ENCODE data around the gene STT3B. TPM values are rescaled to one million over a fixed set of nuclear protein-coding genes. Genes with fewer than 3 reads are reported as not detected.

STT3B gene
- total RNA-seq, 2 donors from 2014 or later: 44.5 to 65.1 TPM

DNA sequence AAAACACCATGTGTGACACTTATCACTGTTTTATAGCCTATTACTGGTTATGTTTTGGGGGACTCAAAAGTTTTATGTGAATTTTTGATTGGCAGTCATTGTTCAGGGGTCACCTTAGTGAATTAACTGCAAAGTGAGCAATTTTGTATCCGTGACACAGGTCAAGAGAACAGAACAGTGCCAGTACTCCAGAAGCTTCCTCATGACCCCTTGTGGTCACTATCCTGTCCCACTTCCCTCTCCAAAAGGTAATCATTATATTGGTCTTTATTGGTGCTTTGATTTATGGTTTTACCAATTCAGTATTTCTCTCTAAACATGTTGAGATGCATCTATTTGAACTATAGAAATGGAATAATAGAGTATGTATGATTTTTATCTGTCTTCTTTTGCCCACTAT is 107.1 kb downstream of the STT3B start:
- Histone ChIP-seq H3K27ac (no peak overlapping the region), H3K4me3 (no peak overlapping the region), H3K36me3 (replicated peaks in 1 of 2; ENCODE audit: insufficient read depth in 1 of 2, low read depth in 2 of 2) (peaks cover 0 to 2% of the 10 kb centered on the region in 2 donors), H3K4me1 (no peaks in the 10 kb centered on the region), H3K27me3 (no peaks in the 10 kb centered on the region), H3K9me3 (no peaks in the 10 kb centered on the region)
- no peak for ATAC-seq
- intact Hi-C loops (cut with DNase I): no loop called here
- DNase-seq: no peak
- WGBS, 2 donors: 86 to 91% methylated on average over 1 of the region's 1 CpG
- no peak for TF ChIP-seq POLR2A (IDR thresholded peaks at IDR 0.05)
- TF ChIP-seq, protein P1, sequence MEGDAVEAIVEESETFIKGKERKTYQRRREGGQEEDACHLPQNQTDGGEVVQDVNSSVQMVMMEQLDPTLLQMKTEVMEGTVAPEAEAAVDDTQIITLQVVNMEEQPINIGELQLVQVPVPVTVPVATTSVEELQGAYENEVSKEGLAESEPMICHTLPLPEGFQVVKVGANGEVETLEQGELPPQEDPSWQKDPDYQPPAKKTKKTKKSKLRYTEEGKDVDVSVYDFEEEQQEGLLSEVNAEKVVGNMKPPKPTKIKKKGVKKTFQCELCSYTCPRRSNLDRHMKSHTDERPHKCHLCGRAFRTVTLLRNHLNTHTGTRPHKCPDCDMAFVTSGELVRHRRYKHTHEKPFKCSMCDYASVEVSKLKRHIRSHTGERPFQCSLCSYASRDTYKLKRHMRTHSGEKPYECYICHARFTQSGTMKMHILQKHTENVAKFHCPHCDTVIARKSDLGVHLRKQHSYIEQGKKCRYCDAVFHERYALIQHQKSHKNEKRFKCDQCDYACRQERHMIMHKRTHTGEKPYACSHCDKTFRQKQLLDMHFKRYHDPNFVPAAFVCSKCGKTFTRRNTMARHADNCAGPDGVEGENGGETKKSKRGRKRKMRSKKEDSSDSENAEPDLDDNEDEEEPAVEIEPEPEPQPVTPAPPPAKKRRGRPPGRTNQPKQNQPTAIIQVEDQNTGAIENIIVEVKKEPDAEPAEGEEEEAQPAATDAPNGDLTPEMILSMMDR (IDR thresholded peaks at IDR 0.05): peak in 1 of 7 experiments; percentile 5

DNA sequence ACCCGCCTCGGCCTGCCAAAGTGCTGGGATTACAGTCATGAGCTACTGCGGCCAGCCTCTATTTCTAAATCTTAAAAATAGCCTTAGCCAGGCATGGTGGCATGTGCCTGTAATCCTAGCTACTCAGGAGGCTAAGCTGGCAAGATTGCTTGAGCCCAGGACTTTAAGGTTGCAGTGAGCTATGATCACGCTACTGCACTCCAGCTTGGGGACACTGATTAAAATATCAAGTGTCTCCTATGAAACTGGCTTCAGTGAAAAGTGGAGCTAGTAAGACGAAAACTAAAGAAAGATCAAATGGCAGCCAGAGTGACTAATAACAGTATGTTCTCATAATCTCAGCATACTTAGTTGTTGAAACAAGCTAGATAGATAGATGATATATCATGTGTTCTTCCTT is 112.5 kb downstream of the STT3B start:
- Histone ChIP-seq H3K4me1 (no peaks in the 10 kb centered on the region), H3K4me3 (no peak overlapping the region), H3K27ac (no peak overlapping the region), H3K27me3 (no peaks in the 10 kb centered on the region), H3K9me3 (peaks cover 0 to 12% (median 0%) of the 10 kb centered on the region in 3 donors), H3K36me3 (replicated peaks in 1 of 2; ENCODE audit: insufficient read depth in 1 of 2, low read depth in 2 of 2) (no peaks in the 10 kb centered on the region)
- WGBS, 2 donors: 92 to 99% methylated on average over 5 of the region's 5 CpGs
- intact Hi-C loops (cut with DNase I): no loop called here
- DNase-seq: no peak
- TF ChIP-seq, protein P1 (IDR thresholded peaks at IDR 0.05): no peak
- TF ChIP-seq POLR2A (IDR thresholded peaks at IDR 0.05): no peak
- no peak for ATAC-seq

DNA sequence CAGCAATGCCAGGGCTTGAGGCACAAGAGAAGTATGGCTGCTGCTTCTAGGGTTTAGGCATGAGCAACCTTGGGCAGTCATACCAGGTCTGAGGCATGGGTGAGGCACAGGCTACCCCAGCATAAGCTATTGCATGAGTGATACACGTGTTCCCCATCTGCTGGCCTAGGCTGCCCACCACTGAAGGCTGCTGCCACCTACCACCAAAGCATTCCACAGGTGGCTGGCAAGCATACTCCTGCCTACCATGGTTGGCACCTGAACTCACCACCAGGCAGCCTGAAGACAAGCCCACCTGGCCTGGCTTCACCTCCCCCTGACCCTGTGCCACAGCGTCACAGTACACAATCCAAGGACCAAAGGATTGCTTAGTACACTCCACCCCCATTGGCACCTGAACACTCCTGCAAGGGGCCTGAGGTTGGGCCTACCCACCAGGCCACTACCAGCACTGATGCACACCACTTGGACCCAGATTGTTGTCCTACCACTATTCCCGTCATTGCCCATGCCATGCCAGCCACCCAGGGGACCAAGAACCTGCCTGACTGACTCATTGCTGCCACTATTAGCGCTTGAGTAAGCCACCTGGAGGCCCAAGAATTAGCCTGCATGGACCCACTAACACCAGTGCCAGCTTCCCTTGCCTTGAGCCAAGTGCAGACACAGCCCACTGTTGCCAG is 115.7 kb downstream of the STT3B start:
- no peak for ATAC-seq
- intact Hi-C loops (cut with DNase I): no loop called here

DNA sequence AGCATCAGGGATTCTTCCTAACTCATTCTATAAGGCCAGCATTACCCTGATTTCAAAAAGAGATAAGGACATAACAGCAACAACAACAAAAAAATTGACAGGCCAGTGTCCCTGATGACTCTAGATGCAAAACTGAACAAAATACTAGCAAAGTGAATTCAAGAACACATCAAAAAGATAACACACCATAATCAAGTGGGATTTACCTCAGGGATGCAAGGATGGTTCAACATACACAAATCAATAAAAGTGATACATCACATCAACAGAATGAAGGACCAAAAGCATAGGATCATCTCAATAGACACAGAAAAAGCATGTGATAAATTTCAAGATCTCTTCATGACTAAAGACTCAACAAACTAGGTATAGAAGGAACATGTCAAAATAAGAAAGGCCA is 119.6 kb downstream of the STT3B start:
- Histone ChIP-seq H3K4me3 (no peak overlapping the region), H3K36me3 (replicated peaks in 1 of 2; ENCODE audit: insufficient read depth in 1 of 2, low read depth in 2 of 2) (no peaks in the 10 kb centered on the region), H3K4me1 (no peaks in the 10 kb centered on the region), H3K27me3 (no peaks in the 10 kb centered on the region), H3K27ac (no peak overlapping the region), H3K9me3 (peaks cover 0 to 53% (median 0%) of the 10 kb centered on the region in 3 donors)
- DNase-seq (no peak), ATAC-seq (no peak)
- no peak for TF ChIP-seq POLR2A (IDR thresholded peaks at IDR 0.05)
- TF ChIP-seq, protein P1 (IDR thresholded peaks at IDR 0.05): no peak
- intact Hi-C loops (cut with DNase I): no loop called here

More for the DNA sequence above, 115.7 kb downstream of the STT3B start:
- WGBS, 2 donors: 89 to 92% methylated on average over 3 to 4 of the region's 4 CpGs
- no peaks in the 10 kb centered on the region for H3K4me1 ChIP-seq
- H3K9me3 ChIP-seq: peaks cover 0 to 27% (median 0%) of the 10 kb centered on the region in 3 donors
- no peaks in the 10 kb centered on the region for H3K27me3 ChIP-seq
- no peak overlapping the region for H3K27ac ChIP-seq
- no peaks in the 10 kb centered on the region for H3K36me3 ChIP-seq (replicated peaks in 1 of 2; ENCODE audit: insufficient read depth in 1 of 2, low read depth in 2 of 2)
- TF ChIP-seq, protein P1 (IDR thresholded peaks at IDR 0.05): no peak
- no peak for TF ChIP-seq POLR2A (IDR thresholded peaks at IDR 0.05)
- DNase-seq: no peak
- no peak overlapping the region for H3K4me3 ChIP-seq

DNA sequence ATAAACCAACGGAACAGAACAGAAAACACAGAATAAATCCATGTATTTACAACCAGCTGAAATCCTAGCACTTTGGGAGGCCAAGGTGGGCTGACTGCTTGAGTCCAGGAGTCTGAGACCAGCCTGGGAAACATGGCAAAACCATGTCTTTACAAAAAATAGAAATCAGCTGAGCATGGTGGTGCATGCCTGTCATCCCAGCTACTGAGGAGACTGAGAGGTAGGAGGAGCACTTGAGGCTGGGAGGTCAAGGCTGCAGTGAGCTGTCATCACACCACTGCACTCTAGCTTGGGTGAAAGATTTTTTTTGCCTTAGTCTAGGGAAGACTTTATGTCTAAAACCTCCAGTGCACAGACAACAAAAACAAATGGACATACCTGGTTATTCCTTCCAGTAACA is 120.7 kb downstream of the STT3B start:
- Histone ChIP-seq H3K36me3 (replicated peaks in 1 of 2; ENCODE audit: insufficient read depth in 1 of 2, low read depth in 2 of 2) (no peaks in the 10 kb centered on the region), H3K4me3 (no peak overlapping the region), H3K27me3 (no peaks in the 10 kb centered on the region), H3K4me1 (no peaks in the 10 kb centered on the region), H3K27ac (no peak overlapping the region), H3K9me3 (peaks cover 0 to 52% (median 0%) of the 10 kb centered on the region in 3 donors)
- no peak for ATAC-seq
- no peak for DNase-seq
- intact Hi-C loops (cut with DNase I): no loop called here
- no peak for TF ChIP-seq POLR2A (IDR thresholded peaks at IDR 0.05)
- TF ChIP-seq, protein P1 (IDR thresholded peaks at IDR 0.05): no peak
- 86% methylated on average over 1 of the region's 1 CpG for WGBS, 2 donors

Data from body of pancreas (tissue), 4 donors.